ENCODE data around the gene S1PR4. TPM values are rescaled to one million over a fixed set of nuclear protein-coding genes. Genes with fewer than 3 reads are reported as not detected.

S1PR4 gene
- polyA plus RNA-seq, 4 donors: 0.46 to 5.1 (median 2.4) TPM; not detected in 1

DNA sequence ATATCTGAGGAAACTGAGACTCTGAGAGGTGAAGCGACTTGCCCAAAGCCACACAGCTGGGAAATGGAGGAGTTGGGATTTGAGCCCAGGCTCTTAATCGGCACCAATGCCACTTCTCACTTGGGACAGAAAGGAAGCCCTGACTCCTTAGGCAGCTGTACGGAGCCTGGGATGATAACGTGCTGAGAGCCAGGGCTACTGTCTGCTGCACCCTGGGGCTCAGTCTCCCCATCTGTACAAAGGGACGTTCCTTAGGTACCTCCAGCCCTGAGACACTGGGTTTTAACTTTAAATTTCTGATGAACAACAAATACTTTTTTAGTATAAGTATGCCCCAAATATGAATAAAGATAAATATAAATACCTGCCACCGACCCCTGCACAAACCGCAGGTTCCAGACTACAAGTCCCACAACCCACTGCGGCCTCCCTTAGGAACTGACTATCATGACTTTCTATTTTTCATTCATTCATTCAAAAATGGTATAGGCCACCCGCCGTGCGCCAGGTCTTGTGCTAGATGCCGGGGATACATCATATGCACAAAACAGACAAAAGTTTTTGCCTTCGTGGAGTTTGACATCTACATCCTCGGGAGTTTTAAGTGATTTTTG, 6.4 kb downstream of the S1PR4 start:
- H3K27ac ChIP-seq (ENCODE audit: low read depth in 1 of 3, low read length in 2 of 3): peak overlapping the region in 1 of 3 donors; percentile 86

GRCh38 chr19:3185461-3186159, 7.0 kb downstream of the S1PR4 start, which contains the start of gene NCLN:
Gene NCLN, plus strand, starts transcription at chr19:3185930. Its CDS starts 101 bp downstream, at chr19:3186031.
- DNase-seq (peak; percentile 96 to 98), FAIRE-seq (peak; percentile 5)
- Histone ChIP-seq H3K4me3 (ENCODE audit: low read depth in 1 of 3, low read length in 3 of 3) (peak within 1 kb of the TSS; percentile 69 to 96 (median 84)), H3K4me1 (ENCODE audit: control insufficient read depth in 3 of 3, insufficient read depth in 2 of 3, low read depth in 1 of 3, low read length in 2 of 3) (peaks cover 2 to 36% (median 2%) of the 10 kb centered on the region in 3 donors), H3K9me3 (ENCODE audit: control insufficient read depth in 2 of 2, insufficient read depth in 1 of 2, low read depth in 1 of 2, low read length in 1 of 2) (no peaks in the 10 kb centered on the region), H3K27ac (ENCODE audit: low read depth in 1 of 3, low read length in 2 of 3) (peak within 1 kb of the TSS; percentile 57 to 99 (median 86)), H3K27me3 (ENCODE audit: control insufficient read depth in 3 of 3, insufficient read depth in 3 of 3, low read length in 3 of 3) (no peaks in the 10 kb centered on the region), H3K36me3 (ENCODE audit: control insufficient read depth in 3 of 3, insufficient read depth in 2 of 3, low read depth in 1 of 3, low read length in 3 of 3) (peaks cover 0 to 35% (median 0%) of the 10 kb centered on the region in 3 donors)
- WGBS, 3 donors: 0% methylated on average over 38 to 69 of the region's 69 CpGs

More for the DNA sequence above, 6.4 kb downstream of the S1PR4 start:
- no peak for FAIRE-seq
- Histone ChIP-seq H3K27me3 (ENCODE audit: control insufficient read depth in 3 of 3, insufficient read depth in 3 of 3, low read length in 3 of 3) (no peaks in the 10 kb centered on the region), H3K4me1 (ENCODE audit: control insufficient read depth in 3 of 3, insufficient read depth in 2 of 3, low read depth in 1 of 3, low read length in 2 of 3) (peaks cover 2 to 35% (median 2%) of the 10 kb centered on the region in 3 donors), H3K9me3 (ENCODE audit: control insufficient read depth in 2 of 2, insufficient read depth in 1 of 2, low read depth in 1 of 2, low read length in 1 of 2) (no peaks in the 10 kb centered on the region), H3K36me3 (ENCODE audit: control insufficient read depth in 3 of 3, insufficient read depth in 2 of 3, low read depth in 1 of 3, low read length in 3 of 3) (peaks cover 0 to 29% (median 0%) of the 10 kb centered on the region in 3 donors), H3K4me3 (ENCODE audit: low read depth in 1 of 3, low read length in 3 of 3) (peak overlapping the region in 2 of 3 donors; percentile 84 to 96)
- WGBS, 3 donors: 13 to 16% (median 15%) methylated on average over 14 of the region's 14 CpGs
- DNase-seq: no peak

GRCh38 chr19:3186160-3186688, 7.7 kb downstream of the S1PR4 start:
- Histone ChIP-seq H3K36me3 (ENCODE audit: control insufficient read depth in 3 of 3, insufficient read depth in 2 of 3, low read depth in 1 of 3, low read length in 3 of 3) (peaks cover 0 to 41% (median 0%) of the 10 kb centered on the region in 3 donors), H3K27ac (ENCODE audit: low read depth in 1 of 3, low read length in 2 of 3) (peak overlapping the region; percentile 45 to 99 (median 69)), H3K27me3 (ENCODE audit: control insufficient read depth in 3 of 3, insufficient read depth in 3 of 3, low read length in 3 of 3) (no peaks in the 10 kb centered on the region), H3K4me1 (ENCODE audit: control insufficient read depth in 3 of 3, insufficient read depth in 2 of 3, low read depth in 1 of 3, low read length in 2 of 3) (peaks cover 2 to 36% (median 2%) of the 10 kb centered on the region in 3 donors), H3K9me3 (ENCODE audit: control insufficient read depth in 2 of 2, insufficient read depth in 1 of 2, low read depth in 1 of 2, low read length in 1 of 2) (no peaks in the 10 kb centered on the region), H3K4me3 (ENCODE audit: low read depth in 1 of 3, low read length in 3 of 3) (peak overlapping the region; percentile 69 to 96 (median 84))
- 0 to 1% (median 1%) methylated on average over 15 to 38 of the region's 38 CpGs for WGBS, 3 donors
- no peak for DNase-seq
- FAIRE-seq: no peak

DNA sequence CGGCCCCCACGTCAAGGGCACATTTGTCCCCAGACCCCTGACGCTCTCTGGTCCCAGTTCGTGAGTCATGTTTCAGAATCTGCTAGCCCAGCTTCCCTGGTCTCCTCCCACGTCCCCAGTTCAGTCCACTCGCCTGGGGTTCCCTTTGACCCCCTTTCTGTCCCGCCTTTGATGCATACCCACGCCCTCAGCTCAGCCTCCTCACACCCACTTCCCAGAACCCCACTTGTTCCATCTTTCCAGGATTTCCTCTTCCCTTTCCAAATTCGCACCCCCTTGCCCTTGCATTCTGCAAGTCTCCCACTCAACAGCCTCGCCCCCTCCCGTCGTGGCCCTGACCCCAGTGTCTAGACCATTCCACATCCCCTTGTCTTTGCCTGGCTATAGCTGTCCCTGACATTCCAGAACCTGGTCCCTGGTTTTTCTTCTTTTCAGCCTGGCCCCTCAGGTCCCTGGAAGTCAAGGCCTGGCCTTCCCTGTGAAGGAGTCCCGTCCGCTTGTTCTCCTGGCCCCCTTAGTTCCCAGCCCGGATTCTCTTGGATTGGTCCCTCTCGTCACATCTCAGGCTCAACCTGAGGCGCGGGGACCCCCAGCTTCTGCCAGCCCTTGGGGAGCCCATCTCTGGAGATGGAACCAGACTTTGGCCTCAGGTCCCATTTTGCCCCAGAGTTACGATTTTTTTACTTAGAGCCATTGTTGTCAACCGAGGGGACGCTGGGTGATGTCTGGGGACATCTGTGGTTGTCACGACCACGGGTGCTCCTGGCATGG, 8.5 kb downstream of the S1PR4 start:
- Histone ChIP-seq H3K36me3 (ENCODE audit: control insufficient read depth in 3 of 3, insufficient read depth in 2 of 3, low read depth in 1 of 3, low read length in 3 of 3) (peaks cover 0 to 46% (median 0%) of the 10 kb centered on the region in 3 donors), H3K4me1 (ENCODE audit: control insufficient read depth in 3 of 3, insufficient read depth in 2 of 3, low read depth in 1 of 3, low read length in 2 of 3) (peaks cover 2 to 36% (median 2%) of the 10 kb centered on the region in 3 donors), H3K9me3 (ENCODE audit: control insufficient read depth in 2 of 2, insufficient read depth in 1 of 2, low read depth in 1 of 2, low read length in 1 of 2) (no peaks in the 10 kb centered on the region), H3K27me3 (ENCODE audit: control insufficient read depth in 3 of 3, insufficient read depth in 3 of 3, low read length in 3 of 3) (no peaks in the 10 kb centered on the region), H3K4me3 (ENCODE audit: low read depth in 1 of 3, low read length in 3 of 3) (peak overlapping the region; percentile 69 to 96 (median 84)), H3K27ac (ENCODE audit: low read depth in 1 of 3, low read length in 2 of 3) (peak overlapping the region; percentile 45 to 99 (median 96))
- DNase-seq (peak; percentile 28 to 81), FAIRE-seq (no peak)
- 22 to 55% (median 35%) methylated on average over 23 of the region's 23 CpGs for WGBS, 3 donors

DNA sequence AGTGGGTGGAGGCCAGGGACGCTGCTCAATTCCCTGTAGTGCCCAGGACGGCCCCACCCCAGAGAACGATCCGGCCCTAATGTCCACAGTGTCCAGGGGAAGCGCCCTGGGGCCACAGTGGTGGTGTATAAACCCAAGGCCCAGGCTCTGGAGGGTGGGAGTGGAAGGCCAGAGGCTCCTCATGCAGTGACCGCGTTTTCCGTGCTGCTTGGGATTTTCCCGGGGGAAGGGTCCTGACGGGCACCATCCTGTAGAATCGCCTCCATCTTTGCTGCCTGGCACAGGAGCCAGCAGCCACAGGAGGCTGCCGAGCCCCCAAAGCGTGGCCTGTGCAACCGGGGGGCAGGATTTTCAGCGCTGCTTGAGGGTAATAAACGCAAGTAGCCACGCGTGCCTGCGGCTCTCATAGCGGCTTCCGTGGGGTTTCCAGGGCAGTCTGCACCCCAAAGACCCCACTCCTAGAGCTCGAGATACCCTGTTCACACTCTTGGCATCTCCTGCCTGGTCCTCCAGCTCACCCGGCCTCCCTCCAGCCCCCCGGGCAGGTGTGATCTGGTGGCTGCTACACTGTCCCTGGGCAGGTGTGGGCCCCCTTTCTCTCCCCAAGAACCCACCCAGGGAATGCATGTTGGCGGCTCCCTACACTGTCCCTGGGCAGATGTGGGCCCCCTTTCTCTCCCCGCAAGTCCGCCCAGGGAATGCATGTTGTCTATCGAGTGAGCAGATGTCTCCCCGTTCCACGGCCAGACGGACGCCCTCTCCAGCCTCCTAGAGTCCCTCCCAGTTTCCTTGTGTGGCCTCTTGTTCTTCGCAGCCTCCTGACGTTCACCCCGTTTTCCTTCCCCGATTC, 9.3 kb downstream of the S1PR4 start:
- FAIRE-seq (no peak), DNase-seq (peak in 1 of 2 donors; percentile 62)
- Histone ChIP-seq H3K4me1 (ENCODE audit: control insufficient read depth in 3 of 3, insufficient read depth in 2 of 3, low read depth in 1 of 3, low read length in 2 of 3) (peaks cover 2 to 36% (median 2%) of the 10 kb centered on the region in 3 donors), H3K27me3 (ENCODE audit: control insufficient read depth in 3 of 3, insufficient read depth in 3 of 3, low read length in 3 of 3) (no peaks in the 10 kb centered on the region), H3K9me3 (ENCODE audit: control insufficient read depth in 2 of 2, insufficient read depth in 1 of 2, low read depth in 1 of 2, low read length in 1 of 2) (no peaks in the 10 kb centered on the region), H3K36me3 (ENCODE audit: control insufficient read depth in 3 of 3, insufficient read depth in 2 of 3, low read depth in 1 of 3, low read length in 3 of 3) (peaks cover 0 to 54% (median 0%) of the 10 kb centered on the region in 3 donors), H3K27ac (ENCODE audit: low read depth in 1 of 3, low read length in 2 of 3) (peak overlapping the region; percentile 77 to 99 (median 96)), H3K4me3 (ENCODE audit: low read depth in 1 of 3, low read length in 3 of 3) (peak overlapping the region in 1 of 3 donors; percentile 96)
- 31 to 75% (median 45%) methylated on average over 33 to 36 of the region's 36 CpGs for WGBS, 3 donors

GRCh38 chr19:3188627-3189596, 10.3 kb downstream of the S1PR4 start:
- FAIRE-seq (no peak), DNase-seq (peak; percentile 84 to 98)
- Histone ChIP-seq H3K27me3 (ENCODE audit: control insufficient read depth in 3 of 3, insufficient read depth in 3 of 3, low read length in 3 of 3) (no peaks in the 10 kb centered on the region), H3K27ac (ENCODE audit: low read depth in 1 of 3, low read length in 2 of 3) (peak overlapping the region; percentile 77 to 99 (median 96)), H3K4me1 (ENCODE audit: control insufficient read depth in 3 of 3, insufficient read depth in 2 of 3, low read depth in 1 of 3, low read length in 2 of 3) (peaks cover 2 to 36% (median 2%) of the 10 kb centered on the region in 3 donors), H3K4me3 (ENCODE audit: low read depth in 1 of 3, low read length in 3 of 3) (peak overlapping the region in 2 of 3 donors; percentile 6 to 96), H3K9me3 (ENCODE audit: control insufficient read depth in 2 of 2, insufficient read depth in 1 of 2, low read depth in 1 of 2, low read length in 1 of 2) (no peaks in the 10 kb centered on the region), H3K36me3 (ENCODE audit: control insufficient read depth in 3 of 3, insufficient read depth in 2 of 3, low read depth in 1 of 3, low read length in 3 of 3) (peaks cover 4 to 64% (median 6%) of the 10 kb centered on the region in 3 donors)
- 14 to 65% (median 33%) methylated on average over 35 of the region's 35 CpGs for WGBS, 3 donors

All from small intestine (tissue), 7 donors.